Mesendoderm (in vitro differentiated cells): ENCODE measurements around the gene C19orf67.
"Not testable (repeated sequence)": the region's sequence is repeated elsewhere in the genome, so short reads cannot be mapped to it uniquely, and the experiment has no call there.

Experiments used
- DNase-seq: peaks from one replicate; pipeline ENCODE4 v3.0.0; 2013
- H2AK5ac ChIP-seq: 2 replicates; pipeline ENCODE4 v1.6.1; 2013; ENCODE audit warnings: low read length, inconsistent platforms
- H2BK120ac ChIP-seq: 2 replicates; pipeline ENCODE4 v1.6.1; 2013; ENCODE audit warnings: low read depth, mild to moderate bottlenecking, low read length, moderate library complexity, mixed read lengths
- H2BK15ac ChIP-seq: replicated peaks from 2 replicates; pipeline ENCODE4 v1.6.1; 2013; ENCODE audit warnings: low read depth, mild to moderate bottlenecking, moderate library complexity
- H2BK5ac ChIP-seq: 2 replicates; pipeline ENCODE4 v1.6.1; 2013; ENCODE audit warnings: low read length, inconsistent platforms
- H3K18ac ChIP-seq: 2 replicates; pipeline ENCODE4 v1.6.1; 2013; ENCODE audit warnings: mild to moderate bottlenecking, low read length, mixed read lengths
- H3K23ac ChIP-seq: one replicate; pipeline ENCODE4 v1.6.1; 2013; ENCODE audit warnings: low read length
- H3K27ac ChIP-seq: 2 replicates; pipeline ENCODE4 v1.5.1; 2013; ENCODE audit warnings: low read depth, mild to moderate bottlenecking, inconsistent platforms, low read length, moderate library complexity
- H3K27me3 ChIP-seq: 2 replicates; pipeline ENCODE4 v1.6.1; 2013; ENCODE audit warnings: low read length, control low read depth, mild to moderate bottlenecking, inconsistent platforms; ENCODE audit not compliant: insufficient read depth, poor library complexity
- H3K36me3 ChIP-seq: 2 replicates; pipeline ENCODE4 v1.6.1; 2013; ENCODE audit warnings: low read length, inconsistent platforms; ENCODE audit not compliant: control insufficient read depth, insufficient read depth
- H3K4ac ChIP-seq: one replicate; pipeline ENCODE4 v1.6.1; 2013; ENCODE audit warnings: low read depth, mild to moderate bottlenecking, low read length, moderate library complexity
- H3K4me1 ChIP-seq: 2 replicates; pipeline ENCODE4 v1.6.1; 2013; ENCODE audit warnings: low read depth, low read length, inconsistent platforms; ENCODE audit not compliant: control insufficient read depth
- H3K4me2 ChIP-seq: 2 replicates; pipeline ENCODE4 v1.6.1; 2013; ENCODE audit warnings: low read length
- H3K4me3 ChIP-seq: 2 replicates; pipeline ENCODE4 v1.5.1; 2013; ENCODE audit warnings: mild to moderate bottlenecking, low read length
- H3K56ac ChIP-seq: one replicate; pipeline ENCODE4 v1.6.1; 2013; ENCODE audit warnings: low read length
- H3K79me1 ChIP-seq: 2 replicates; pipeline ENCODE4 v1.6.1; 2013; ENCODE audit warnings: low read length, inconsistent platforms
- H3K79me2 ChIP-seq: 2 replicates; pipeline ENCODE4 v1.6.1; 2013; ENCODE audit warnings: mild to moderate bottlenecking, low read length; ENCODE audit not compliant: control insufficient read depth, insufficient read depth
- H3K9ac ChIP-seq: 2 replicates; pipeline ENCODE4 v1.6.1; 2013; ENCODE audit warnings: low read length, inconsistent platforms
- H4K5ac ChIP-seq: one replicate; pipeline ENCODE4 v1.6.1; 2013; ENCODE audit warnings: low read length
- H4K8ac ChIP-seq: one replicate; pipeline ENCODE4 v1.6.1; 2013; ENCODE audit warnings: low read depth, mild to moderate bottlenecking, control low read depth, low read length, moderate library complexity
- WGBS: extraction: QIAGEN DNeasy Blood & Tissue Kit; methylation state at CpG from one replicate; pipeline ENCODE4 v1.1.7; 2013; ENCODE audit warnings: low lambda C conversion rate, missing lambda C conversion rate; ENCODE audit not compliant: insufficient coverage; ENCODE audit errors: extremely low coverage; 5-methylcytosine and 5-hydroxymethylcytosine counted together

Gene C19orf67

GRCh38 chr19:14050961-14051360 lies 34.6 kb downstream of the C19orf67 start:
- not testable (repeated sequence) for H4K8ac ChIP-seq, H3K18ac ChIP-seq, H2AK5ac ChIP-seq, DNase-seq, H3K4me3 ChIP-seq, H3K27ac ChIP-seq, H2BK15ac ChIP-seq, H3K4me1 ChIP-seq, H2BK5ac ChIP-seq, H2BK120ac ChIP-seq, H3K4ac ChIP-seq, H3K79me2 ChIP-seq, H3K36me3 ChIP-seq, H3K27me3 ChIP-seq, H3K56ac ChIP-seq, H4K5ac ChIP-seq, H3K4me2 ChIP-seq, H3K79me1 ChIP-seq, H3K23ac ChIP-seq, H3K9ac ChIP-seq
- WGBS, result no CpG with 5 or more reads among the region's 11 CpGs

- no peak overlapping the region for H2BK15ac ChIP-seq
- no peak overlapping the region for H4K8ac ChIP-seq
- no peak overlapping the region for H3K56ac ChIP-seq
- no peak overlapping the region for H3K9ac ChIP-seq
- H3K79me2 ChIP-seq, result no peaks in the 10 kb centered on the region
- no peak overlapping the region for H2BK120ac ChIP-seq
- no peaks in the 10 kb centered on the region for H3K27me3 ChIP-seq
- WGBS, result no CpG with 5 or more reads among the region's 4 CpGs
- H2BK5ac ChIP-seq, result no peak overlapping the region
- H3K18ac ChIP-seq, result no peak overlapping the region
- no peak overlapping the region for H3K4me2 ChIP-seq
- H2AK5ac ChIP-seq, result no peak overlapping the region
- H3K23ac ChIP-seq, result no peak overlapping the region
- H3K4me3 ChIP-seq, result no peak overlapping the region
- no peaks in the 10 kb centered on the region for H3K36me3 ChIP-seq
- no peaks in the 10 kb centered on the region for H3K4me1 ChIP-seq
- no peak overlapping the region for H4K5ac ChIP-seq
- no peak overlapping the region for H3K27ac ChIP-seq
- DNase-seq, result no peak
- H3K79me1 ChIP-seq, result no peaks in the 10 kb centered on the region
- H3K4ac ChIP-seq, result no peak overlapping the region
These were observed 35.1 kb downstream of the C19orf67 start for GRCh38 chr19:14050512-14050911.

- no peak overlapping the region for H2AK5ac ChIP-seq
- H3K79me1 ChIP-seq, result no peaks in the 10 kb centered on the region
- no peak overlapping the region for H3K4me2 ChIP-seq
- no peaks in the 10 kb centered on the region for H3K4me1 ChIP-seq
- no peak overlapping the region for H4K8ac ChIP-seq
- no CpG with 5 or more reads among the region's 8 CpGs for WGBS
- no peak overlapping the region for H3K56ac ChIP-seq
- no peak overlapping the region for H2BK5ac ChIP-seq
- no peaks in the 10 kb centered on the region for H3K36me3 ChIP-seq
- H3K4me3 ChIP-seq, result no peak overlapping the region
- no peaks in the 10 kb centered on the region for H3K27me3 ChIP-seq
- no peak overlapping the region for H4K5ac ChIP-seq
- no peak overlapping the region for H3K27ac ChIP-seq
- H3K79me2 ChIP-seq, result no peaks in the 10 kb centered on the region
- no peak overlapping the region for H3K9ac ChIP-seq
- no peak overlapping the region for H3K18ac ChIP-seq
- no peak overlapping the region for H3K23ac ChIP-seq
- no peak overlapping the region for H3K4ac ChIP-seq
- peak; percentile 85 for DNase-seq
- no peak overlapping the region for H2BK120ac ChIP-seq
- no peak overlapping the region for H2BK15ac ChIP-seq
These were observed 37.0 kb downstream of the C19orf67 start for GRCh38 chr19:14048443-14049153.

GRCh38 chr19:14047866-14048265 lies 37.7 kb downstream of the C19orf67 start:
- not testable (repeated sequence) for H3K4ac ChIP-seq, H3K4me3 ChIP-seq, H2BK5ac ChIP-seq, H2BK120ac ChIP-seq, H2AK5ac ChIP-seq, H3K4me2 ChIP-seq, H3K27me3 ChIP-seq, H3K27ac ChIP-seq, H3K9ac ChIP-seq, H3K79me1 ChIP-seq, H4K8ac ChIP-seq, H3K18ac ChIP-seq, H2BK15ac ChIP-seq, H3K79me2 ChIP-seq, DNase-seq, H3K56ac ChIP-seq, H3K36me3 ChIP-seq, H3K4me1 ChIP-seq, H4K5ac ChIP-seq, H3K23ac ChIP-seq
- WGBS, result no CpG with 5 or more reads among the region's 10 CpGs

- H3K79me2 ChIP-seq, H3K36me3 ChIP-seq, H3K4me3 ChIP-seq, H3K27me3 ChIP-seq, H2AK5ac ChIP-seq, H3K23ac ChIP-seq, H3K4me2 ChIP-seq, H3K4me1 ChIP-seq, H3K27ac ChIP-seq, H3K79me1 ChIP-seq, H4K5ac ChIP-seq, H2BK5ac ChIP-seq, H2BK120ac ChIP-seq, H3K18ac ChIP-seq, H3K9ac ChIP-seq, H3K4ac ChIP-seq, H2BK15ac ChIP-seq, H4K8ac ChIP-seq: not testable (repeated sequence)
- peak overlapping the region; percentile 4 for H3K56ac ChIP-seq
- DNase-seq, result peak; percentile 97
- WGBS, result no CpG with 5 or more reads among the region's 19 CpGs
These were observed 42.6 kb downstream of the C19orf67 start for GRCh38 chr19:14042659-14043608.
